ENCODE results near the gene ANXA5. TPM values are rescaled to one million over a fixed set of nuclear protein-coding genes. Genes with fewer than 3 reads are reported as not detected.

ANXA5 gene
- total and polyA plus RNA-seq, 9 of the 15 experiments (the other 6 are each of a cell fraction or from before 2014, with no cell fraction given), result 49.9 to 131 (median 84.5) TPM

DNA sequence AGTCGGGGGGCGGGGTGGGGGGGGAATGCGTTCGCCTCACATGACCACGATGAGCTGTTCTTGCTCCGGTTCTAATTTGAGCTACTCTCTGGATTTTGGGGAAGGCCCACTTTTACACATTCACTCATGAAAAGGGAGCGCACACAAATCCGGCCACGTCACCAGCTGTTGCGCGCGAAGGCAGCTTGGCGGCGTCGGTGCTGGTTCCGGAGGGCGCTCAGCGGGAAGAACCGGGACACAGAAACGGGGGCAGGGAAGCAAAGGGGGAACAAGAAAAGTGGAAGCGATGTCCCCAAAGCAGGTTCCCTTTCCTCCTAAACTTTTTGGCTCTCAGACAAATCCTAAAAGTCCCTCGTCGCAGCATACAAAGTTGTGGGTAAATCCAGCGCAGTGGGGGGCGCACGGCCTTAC, 605 bp downstream of the ANXA5 start:
- Histone ChIP-seq H3K4me1 (replicated peaks in 1 of 2; ENCODE audit: control insufficient read depth in 2 of 2, insufficient read depth in 2 of 2, low read length in 2 of 2) (peaks cover 2 to 20% of the 10 kb centered on the region in 2 experiments; a peak in 4 of 5 replicates), H3K27ac (ENCODE audit: extremely low read depth, low read depth, low read length) (peak overlapping the region; percentile 78), H3K9ac (ENCODE audit: insufficient read depth in 1 of 2, low read depth in 2 of 2, low read length in 2 of 2) (peak overlapping the region; percentile 79 to 97), H4K20me1 (replicated peaks; ENCODE audit: control insufficient read depth, insufficient read depth, low read length) (no peaks in the 10 kb centered on the region; the same call in 1 of the 2 replicates), H2AFZ (ENCODE audit: low read depth, low read length) (peak overlapping the region; percentile 97), H3K9me3 (replicated peaks; ENCODE audit: control insufficient read depth, insufficient read depth, low read depth, low read length) (no peaks in the 10 kb centered on the region), H3K4me3 (peak overlapping the region; percentile 87), H3K36me3 (ENCODE audit: control insufficient read depth, insufficient read depth, low read length) (peaks cover 12% of the 10 kb centered on the region; the same call in 1 of the 3 replicates), H3K27me3 (ENCODE audit: control insufficient read depth in 2 of 2, insufficient read depth in 2 of 2, low read length in 2 of 2) (peaks cover 0 to under 1% of the 10 kb centered on the region in 2 experiments; a peak in 1 of 5 replicates), H3K79me2 (ENCODE audit: control insufficient read depth, insufficient read depth, low read length) (peaks cover 12% of the 10 kb centered on the region; the same call in 2 of the 3 replicates), H3K9me1 (ENCODE audit: control insufficient read depth, insufficient read depth, low read length) (no peaks in the 10 kb centered on the region), H3K4me2 (ENCODE audit: insufficient read depth, low read length) (peak overlapping the region; percentile 94)
- DNase-seq (ENCODE audit: extremely low read depth in 1 of 4, low spot score in 3 of 4) (peak in 3 of 4 experiments; percentile 12 to 60 (median 17)), ATAC-seq (peak; percentile 45), FAIRE-seq (peak; percentile 54)
- 0% methylated on average over 20 of the region's 26 CpGs for WGBS (ENCODE audit: insufficient coverage, low coverage, missing lambda C conversion rate)
- ChIA-PET CTCF (ENCODE audit: low intra/inter-chr PET ratio) (no interaction called here), POLR2A (interaction anchor here (0.9 to 1.7 kb wide), 9 partner anchors 7 to 104 kb away, joined by 3 to 8 read pairs (median 4); no protein-coding TSS in a partner anchor)
- BruUV-seq (replicated peaks), result no TSS peak
- intact Hi-C loops (cut with micrococcal nuclease) (loop anchor here (2.0 kb wide), 1 partner anchor 99 kb away; no protein-coding TSS in a partner anchor), in situ Hi-C loops (cut with MboI) (no loop called here)
- 0 out of 2 replicates have a peak, but pooled peaks have one; percentile 27 for TF ChIP-seq ZEB2 (IDR thresholded peaks at IDR 0.05)
- TF ChIP-seq ZNF589 (CRISPR knock-in tag; IDR thresholded peaks at IDR 0.05; ENCODE audit: low read depth), result no peak
- peak; percentile 51 for TF ChIP-seq EP400 (IDR thresholded peaks at IDR 0.05)
- TF ChIP-seq MAZ (CRISPR knock-in tag; conservative IDR thresholded peaks at IDR 0.05 in 1 of 2, IDR thresholded peaks at IDR 0.05 in 1 of 2), result 0 out of 4 replicates have a peak, but pooled peaks of 1 of the 2 experiments have one; percentile 14
- no peak for TF ChIP-seq RNF2 (IDR thresholded peaks at IDR 0.05)
- peak; percentile 12; the same call in 1 of the 2 replicates for TF ChIP-seq FOSL1 (tag; conservative IDR thresholded peaks at IDR 0.05)
- TF ChIP-seq TOE1 (IDR thresholded peaks at IDR 0.05; ENCODE audit: borderline replicate concordance), result no peak
- TF ChIP-seq TOE1 (CRISPR knock-in tag; IDR thresholded peaks at IDR 0.05; ENCODE audit: borderline replicate concordance, low read depth), result 0 out of 2 replicates have a peak, but pooled peaks have one; percentile 13
- TF ChIP-seq YY1 (IDR thresholded peaks at IDR 0.05; ENCODE audit: borderline replicate concordance in 1 of 3, control insufficient read depth in 1 of 3, extremely low read depth in 1 of 3, insufficient read depth in 3 of 3, insufficient read length in 1 of 3, insufficient replicate concordance in 2 of 3, low read depth in 1 of 3, low read length in 2 of 3), result no peak
- TF ChIP-seq ZNF347 (CRISPR knock-in tag; IDR thresholded peaks at IDR 0.05; ENCODE audit: low read depth), result no peak
- no peak for TF ChIP-seq TAF7 (tag; IDR thresholded peaks at IDR 0.05)
- TF ChIP-seq, protein P1, sequence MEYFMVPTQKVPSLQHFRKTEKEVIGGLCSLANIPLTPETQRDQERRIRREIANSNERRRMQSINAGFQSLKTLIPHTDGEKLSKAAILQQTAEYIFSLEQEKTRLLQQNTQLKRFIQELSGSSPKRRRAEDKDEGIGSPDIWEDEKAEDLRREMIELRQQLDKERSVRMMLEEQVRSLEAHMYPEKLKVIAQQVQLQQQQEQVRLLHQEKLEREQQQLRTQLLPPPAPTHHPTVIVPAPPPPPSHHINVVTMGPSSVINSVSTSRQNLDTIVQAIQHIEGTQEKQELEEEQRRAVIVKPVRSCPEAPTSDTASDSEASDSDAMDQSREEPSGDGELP (CRISPR knock-in tag; IDR thresholded peaks at IDR 0.05; ENCODE audit: borderline replicate concordance), result peak; percentile 35; the same call in 1 of the 2 replicates
- TF ChIP-seq TBP (optimal IDR thresholded peaks at IDR 0.05; ENCODE audit: low read depth, low read length), result no peak
- TF ChIP-seq, protein P2, sequence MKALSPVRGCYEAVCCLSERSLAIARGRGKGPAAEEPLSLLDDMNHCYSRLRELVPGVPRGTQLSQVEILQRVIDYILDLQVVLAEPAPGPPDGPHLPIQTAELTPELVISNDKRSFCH (CRISPR knock-in tag; IDR thresholded peaks at IDR 0.05), result no peak
- TF ChIP-seq, protein P2 (tag; IDR thresholded peaks at IDR 0.05), result 0 out of 2 replicates have a peak, but pooled peaks have one; percentile 26
- TF ChIP-seq, protein P3, sequence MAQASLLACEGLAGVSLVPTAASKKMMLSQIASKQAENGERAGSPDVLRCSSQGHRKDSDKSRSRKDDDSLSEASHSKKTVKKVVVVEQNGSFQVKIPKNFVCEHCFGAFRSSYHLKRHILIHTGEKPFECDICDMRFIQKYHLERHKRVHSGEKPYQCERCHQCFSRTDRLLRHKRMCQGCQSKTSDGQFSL (CRISPR knock-in tag; IDR thresholded peaks at IDR 0.05), result peak; percentile 60; the same call in 1 of the 2 replicates
- TF ChIP-seq, protein P3 (tag; IDR thresholded peaks at IDR 0.05), result peak in 1 of 2 experiments; percentile 42; a peak in 1 of 4 replicates
- TF ChIP-seq C11orf30 (IDR thresholded peaks at IDR 0.05; ENCODE audit: low read depth), result no peak
- no peak for TF ChIP-seq PCBP1 (IDR thresholded peaks at IDR 0.05; ENCODE audit: low read depth, low read length, poor library complexity, severe bottlenecking)
- TF ChIP-seq LCOR (CRISPR knock-in tag; IDR thresholded peaks at IDR 0.05), result peak; percentile 60; the same call in 1 of the 2 replicates
